ENCODE data around the gene RBM17.

GRCh38 chr10:6128591-6129251, 39.9 kb downstream of the RBM17 start:
- TF ChIP-seq PAX5 (IDR thresholded peaks at IDR 0.05; ENCODE audit: insufficient read depth, low read length, severe bottlenecking) = no peak
- no peak for TF ChIP-seq TAF1 (IDR thresholded peaks at IDR 0.05; ENCODE audit: low read depth, low read length)
- no peak for TF ChIP-seq POLR2A (IDR thresholded peaks at IDR 0.05; ENCODE audit: low read depth, low read length)
- no peak for TF ChIP-seq SPI1 (IDR thresholded peaks at IDR 0.05; ENCODE audit: low read depth, low read length)
- TF ChIP-seq POLR2AphosphoS5 (IDR thresholded peaks at IDR 0.05; ENCODE audit: low read depth, low read length) = no peak
- TF ChIP-seq POU2F2 (IDR thresholded peaks at IDR 0.05; ENCODE audit: low read depth, low read length) = no peak

All from GM12891 (cell line).